Spinal cord (tissue), 10 donors: ENCODE data around the gene MOB3A. TPM values are rescaled to one million over a fixed set of nuclear protein-coding genes. Genes with fewer than 3 reads are reported as not detected.
A peak's percentile ranks its signal among the peaks of the same experiment; 100 is the strongest.

Experiments used
- DNase-seq, 6 donors: peaks; one replicate each; pipeline versions ENCODE4 v3.0.0 to v3.0.0-alpha.2; 2013 to 2015; ENCODE audit warnings: low spot score in 6 of 6, low read depth in 4 of 6
- H3K27ac ChIP-seq: one replicate; pipeline ENCODE4 v1.5.1; 2013; ENCODE audit warnings: low read depth, low read length, control low read depth
- H3K27me3 ChIP-seq: one replicate; pipeline ENCODE4 v1.6.1; 2013; ENCODE audit warnings: low read length; ENCODE audit not compliant: control insufficient read depth, insufficient read depth
- H3K36me3 ChIP-seq: one replicate; pipeline ENCODE4 v1.6.1; 2013; ENCODE audit warnings: low read length; ENCODE audit not compliant: control insufficient read depth, insufficient read depth
- H3K4me1 ChIP-seq: one replicate; pipeline ENCODE4 v1.6.1; 2013; ENCODE audit warnings: low read length; ENCODE audit not compliant: control insufficient read depth, insufficient read depth
- H3K4me3 ChIP-seq: one replicate; pipeline ENCODE4 v1.5.1; 2013; ENCODE audit warnings: low read depth, low read length, control low read depth
- H3K9me3 ChIP-seq: one replicate; pipeline ENCODE4 v1.6.1; 2013; ENCODE audit warnings: low read length; ENCODE audit not compliant: control insufficient read depth, insufficient read depth
- WGBS: methylation state at CpG from one replicate; pipeline ENCODE4 v1.1.5; 2013; ENCODE audit warnings: missing lambda C conversion rate; ENCODE audit not compliant: insufficient coverage; 5-methylcytosine and 5-hydroxymethylcytosine counted together
- long read RNA-seq, 4 donors: transcript quantifications; one replicate each; lab custom pipeline, GENCODE V29; 2026
- polyA plus RNA-seq, 2 donors: library from polyadenylated mRNA; unstranded; fragments of 120-200 nt; gene quantifications; one replicate each; pipeline ENCODE4 v1.2.1, GENCODE V29; 2013; ENCODE audit not compliant: insufficient read length in 2 of 2
- total RNA-seq, 2 donors: library from RNA; depleted of rRNA in 1 of 2; stranded (reverse); fragments of 120-200 nt in 1 of 2; fragments of >200 nt in 1 of 2; gene quantifications; one replicate each; pipeline versions ENCODE4 v1.2.3 to v1.2.4, GENCODE V29; 2013 to 2014
- donor health status: healthy.

MOB3A gene
- total RNA-seq (10 to 100 TPM; 13.3 to 15.1 TPM), polyA plus RNA-seq (10 to 100 TPM; 30.8 to 39.4 TPM)
- long read RNA-seq, donor 1, transcript MOB3A-201 (5 exons, 3,391 nt), result major isoform, 10 of 10 reads
- long read RNA-seq, donor 1, partial matches to known transcripts, result 0 of 10 reads
- long read RNA-seq, donor 1, other reads (novel, unspliced or antisense), result 0 of 10 reads
- long read RNA-seq, donor 2, partial matches to known transcripts, result 0 of 5 reads
- long read RNA-seq, donor 2, other reads (novel, unspliced or antisense), result 0 of 5 reads
- long read RNA-seq, donor 3, partial matches to known transcripts, result 16 of 18 reads
- long read RNA-seq, donor 3, other reads (novel, unspliced or antisense), result 0 of 18 reads
- long read RNA-seq, donor 4, partial matches to known transcripts, result 0 of 4 reads
- long read RNA-seq, donor 4, other reads (novel, unspliced or antisense), result 0 of 4 reads

- H3K9me3 ChIP-seq, result no peaks in the 10 kb centered on the region
- H3K4me1 ChIP-seq, result peaks cover 57% of the 10 kb centered on the region
- under 1% methylated on average over 56 of the region's 56 CpGs for WGBS
- H3K27ac ChIP-seq, result peak within 1 kb of the TSS; percentile 92
- H3K4me3 ChIP-seq, result peak within 1 kb of the TSS; percentile 64
- peaks cover 62% of the 10 kb centered on the region for H3K36me3 ChIP-seq
- no peaks in the 10 kb centered on the region for H3K27me3 ChIP-seq
- DNase-seq, result peak in 2 of 6 donors; percentile 90 to 97
These were observed at the start of gene MOB3A for GRCh38 chr19:2096034-2096479. Gene MOB3A, minus strand, starts transcription at chr19:2096326. Its CDS starts 17,766 bp downstream, at chr19:2078560.

DNA sequence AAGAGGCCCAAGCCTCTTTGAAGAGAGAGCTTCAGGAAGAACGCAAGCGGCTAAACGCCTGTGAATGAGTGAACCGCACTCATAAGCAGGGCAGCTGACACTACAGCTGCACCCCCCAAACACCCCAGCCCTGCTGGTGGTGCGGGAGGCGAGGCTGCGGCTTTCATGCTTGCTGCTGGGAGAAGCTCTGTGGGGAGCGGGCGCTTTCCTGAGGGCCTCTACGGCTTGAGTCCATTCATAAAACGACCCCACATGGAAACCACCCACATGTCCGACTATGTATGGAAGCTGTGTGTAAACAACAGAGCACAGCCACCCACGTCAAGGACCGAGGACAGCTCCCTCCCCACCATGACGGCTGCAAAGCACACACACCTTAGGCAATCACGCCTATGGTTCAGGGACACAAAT, 49.7 kb upstream of the MOB3A start:
- Histone ChIP-seq H3K27me3 (no peaks in the 10 kb centered on the region), H3K4me3 (no peak overlapping the region), H3K27ac (no peak overlapping the region), H3K4me1 (peaks cover 46% of the 10 kb centered on the region), H3K36me3 (peaks cover 44% of the 10 kb centered on the region), H3K9me3 (no peaks in the 10 kb centered on the region)
- DNase-seq, result peak in 1 of 6 donors; percentile 33
- WGBS, result 30% methylated on average over 9 of the region's 16 CpGs

DNA sequence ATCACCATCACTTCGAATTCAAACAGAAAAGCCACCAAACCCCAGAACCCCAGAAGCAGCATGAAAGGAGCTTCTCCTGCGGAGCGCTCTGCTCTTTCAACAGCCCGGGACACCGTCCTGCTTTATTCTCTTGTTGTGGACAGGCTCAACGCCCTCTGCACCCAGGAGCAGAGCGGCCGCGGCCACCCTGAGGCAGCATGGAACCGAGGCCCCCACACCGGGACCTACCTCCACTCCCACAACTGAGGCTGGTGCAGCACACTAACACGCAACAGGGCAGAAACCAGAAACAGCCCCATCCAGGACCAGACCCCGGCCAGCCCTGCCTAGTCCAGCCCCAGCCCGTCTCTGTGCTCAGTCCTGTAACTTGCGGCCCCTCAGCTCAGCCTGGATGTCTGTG, 48.1 kb upstream of the MOB3A start:
- no peak overlapping the region for H3K27ac ChIP-seq
- H3K4me1 ChIP-seq, result peaks cover 30% of the 10 kb centered on the region
- WGBS, result 93% methylated on average over 15 of the region's 15 CpGs

GRCh38 chr19:2142173-2142829, 46.2 kb upstream of the MOB3A start:
- Histone ChIP-seq H3K9me3 (no peaks in the 10 kb centered on the region), H3K36me3 (peaks cover 70% of the 10 kb centered on the region), H3K4me1 (peaks cover 27% of the 10 kb centered on the region), H3K27me3 (no peaks in the 10 kb centered on the region), H3K27ac (no peak overlapping the region), H3K4me3 (no peak overlapping the region)
- DNase-seq, result no peak
- WGBS, result 97% methylated on average over 9 of the region's 15 CpGs

More for the DNA sequence above, 48.1 kb upstream of the MOB3A start:
- Histone ChIP-seq H3K9me3 (no peaks in the 10 kb centered on the region), H3K36me3 (peaks cover 55% of the 10 kb centered on the region), H3K4me3 (no peak overlapping the region), H3K27me3 (no peaks in the 10 kb centered on the region)
- no peak for DNase-seq

GRCh38 chr19:2140138-2140569, 44.0 kb upstream of the MOB3A start:
- Histone ChIP-seq H3K27ac (no peak overlapping the region), H3K4me3 (no peak overlapping the region), H3K27me3 (no peaks in the 10 kb centered on the region), H3K4me1 (peaks cover 8% of the 10 kb centered on the region), H3K36me3 (peaks cover 74% of the 10 kb centered on the region), H3K9me3 (no peaks in the 10 kb centered on the region)
- peak in 1 of 6 donors; percentile 17 for DNase-seq
- WGBS, result 52% methylated on average over 14 of the region's 14 CpGs

DNA sequence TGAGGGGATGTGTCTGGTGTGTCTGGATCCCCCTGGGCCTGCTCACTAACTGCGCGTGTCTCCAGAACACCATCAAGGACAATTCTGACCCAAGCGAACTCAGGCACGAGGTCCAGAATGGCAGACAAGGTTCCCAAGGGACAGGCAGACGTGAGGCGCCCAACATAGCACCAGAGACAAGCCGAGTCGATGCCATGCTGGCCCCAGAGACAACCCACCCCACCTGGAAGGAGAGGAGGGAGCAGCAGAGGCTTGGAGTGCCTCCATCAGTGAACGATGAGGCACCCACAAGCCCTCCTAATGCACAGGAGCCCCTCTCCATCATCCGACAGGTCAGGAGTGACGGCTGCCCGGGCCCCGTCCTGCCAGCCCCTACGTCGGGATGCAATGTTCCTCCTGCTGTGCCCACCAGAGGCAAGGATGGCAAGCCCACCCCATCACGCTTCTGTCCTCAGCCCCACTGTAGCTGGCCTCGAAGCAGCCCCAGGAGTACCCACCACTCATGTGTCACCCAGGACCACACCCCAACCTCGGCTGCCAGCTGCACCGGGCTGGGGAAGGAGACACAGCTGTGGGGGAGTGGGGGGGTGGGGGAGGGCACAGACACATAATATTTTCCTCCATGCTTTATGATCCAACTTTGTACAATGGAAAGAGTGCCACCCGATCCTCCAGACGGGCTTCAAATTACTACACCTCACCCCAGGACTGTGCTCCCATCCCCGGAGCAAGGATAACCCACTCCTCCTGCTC, 43.4 kb upstream of the MOB3A start:
- no peaks in the 10 kb centered on the region for H3K9me3 ChIP-seq
- H3K27me3 ChIP-seq, result no peaks in the 10 kb centered on the region
- H3K4me1 ChIP-seq, result peaks cover 5% of the 10 kb centered on the region
- H3K36me3 ChIP-seq, result peaks cover 73% of the 10 kb centered on the region
- no peak overlapping the region for H3K4me3 ChIP-seq
- 90% methylated on average over 12 of the region's 22 CpGs for WGBS
- DNase-seq, result no peak
- no peak overlapping the region for H3K27ac ChIP-seq

GRCh38 chr19:2138061-2138728, 42.1 kb upstream of the MOB3A start:
- DNase-seq, result no peak
- Histone ChIP-seq H3K4me3 (no peak overlapping the region), H3K9me3 (no peaks in the 10 kb centered on the region), H3K36me3 (peaks cover 67% of the 10 kb centered on the region), H3K27me3 (no peaks in the 10 kb centered on the region), H3K27ac (no peak overlapping the region), H3K4me1 (peaks cover 5% of the 10 kb centered on the region)
- 73% methylated on average over 17 of the region's 23 CpGs for WGBS

DNA sequence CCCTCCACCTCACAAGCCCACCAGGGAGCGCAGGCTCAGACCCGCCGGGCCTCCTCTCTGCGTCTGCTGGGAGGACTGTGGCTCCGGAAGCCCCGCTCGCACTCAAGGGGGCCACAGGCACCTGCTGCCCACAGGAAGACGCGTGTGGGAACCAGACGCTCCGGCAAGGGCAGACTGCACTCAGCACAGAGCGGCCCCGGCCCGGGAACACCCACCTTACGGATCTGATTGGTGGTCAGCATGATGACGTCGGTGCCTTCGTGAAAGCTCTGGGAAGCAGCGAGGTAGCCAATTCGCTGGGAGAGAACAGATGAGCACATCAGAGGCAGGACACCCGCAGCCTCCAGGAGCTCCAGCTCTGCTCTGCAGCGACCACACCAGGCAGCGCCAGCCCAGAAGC, 40.7 kb upstream of the MOB3A start:
- no peak overlapping the region for H3K4me3 ChIP-seq
- H3K27ac ChIP-seq, result no peak overlapping the region
- H3K4me1 ChIP-seq, result peaks cover 5% of the 10 kb centered on the region
- no peaks in the 10 kb centered on the region for H3K27me3 ChIP-seq
- WGBS, result 88% methylated on average over 23 of the region's 23 CpGs
- no peaks in the 10 kb centered on the region for H3K9me3 ChIP-seq
- peaks cover 75% of the 10 kb centered on the region for H3K36me3 ChIP-seq
- DNase-seq, result peak in 1 of 6 donors; percentile 11
